T-helper 22 cell (primary cell): ENCODE data around the gene TSPAN18.
A peak's percentile ranks its signal among the peaks of the same experiment; 100 is the strongest.

ENCODE experiments used
- DNase-seq: peaks from one replicate; pipeline ENCODE4 v3.0.0-alpha.2; 2020; ENCODE audit warnings: low read depth

The TSPAN18 gene

DNA sequence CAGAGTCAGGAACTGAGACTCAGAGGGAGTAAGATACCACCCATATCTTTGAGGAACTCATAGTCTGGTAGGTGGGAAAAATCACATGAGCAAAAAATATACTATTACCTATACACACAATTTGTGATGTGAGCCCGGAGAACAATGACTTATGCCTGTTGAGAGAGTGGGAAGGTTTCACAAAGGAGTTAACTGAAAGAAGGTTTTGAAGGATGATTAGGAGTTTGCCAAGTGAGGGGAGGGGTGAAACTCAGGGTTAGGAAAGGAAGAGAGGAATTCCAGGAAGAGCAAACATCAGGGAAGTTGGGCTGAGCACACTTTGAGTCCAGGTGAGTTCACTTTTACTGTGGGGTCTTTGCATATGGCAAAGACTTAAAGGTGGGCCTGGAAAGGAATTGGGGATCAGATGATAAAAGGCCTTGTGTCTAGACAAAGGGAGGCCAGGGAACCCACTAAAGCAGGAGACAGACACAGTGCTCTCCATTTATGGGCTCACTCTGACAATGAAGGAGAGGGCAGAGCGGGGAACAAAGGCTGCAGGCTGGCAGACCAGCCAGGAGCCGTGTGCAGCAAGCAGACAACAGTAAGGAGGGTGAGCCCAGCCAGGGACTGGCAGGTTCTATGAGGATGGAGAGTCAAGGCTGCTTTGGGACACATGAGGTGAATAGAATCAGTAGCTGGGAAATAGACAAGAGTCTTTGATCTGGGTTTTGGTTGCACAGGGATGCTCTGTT is 33.1 kb downstream of the TSPAN18 start:
- no peak for DNase-seq

DNA sequence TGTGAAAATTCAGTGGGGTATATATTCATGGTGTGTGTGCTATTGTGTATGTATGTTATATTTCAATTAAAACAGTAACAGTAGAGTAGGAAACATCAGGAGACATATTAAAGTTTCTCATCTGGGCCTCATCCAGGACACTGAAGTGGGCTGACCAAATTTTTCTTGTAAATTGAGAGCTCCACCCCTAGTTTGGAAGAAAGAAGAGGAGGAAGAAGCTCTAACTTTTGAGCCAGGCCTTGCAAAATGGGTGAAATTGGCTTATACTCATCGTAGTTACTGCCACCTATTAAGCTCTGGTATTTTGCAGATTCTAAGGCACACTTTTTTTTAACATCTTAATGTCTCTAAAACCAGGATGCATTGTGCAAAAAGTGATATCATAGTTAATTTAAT is 33.7 kb downstream of the TSPAN18 start:
- no peak for DNase-seq

DNA sequence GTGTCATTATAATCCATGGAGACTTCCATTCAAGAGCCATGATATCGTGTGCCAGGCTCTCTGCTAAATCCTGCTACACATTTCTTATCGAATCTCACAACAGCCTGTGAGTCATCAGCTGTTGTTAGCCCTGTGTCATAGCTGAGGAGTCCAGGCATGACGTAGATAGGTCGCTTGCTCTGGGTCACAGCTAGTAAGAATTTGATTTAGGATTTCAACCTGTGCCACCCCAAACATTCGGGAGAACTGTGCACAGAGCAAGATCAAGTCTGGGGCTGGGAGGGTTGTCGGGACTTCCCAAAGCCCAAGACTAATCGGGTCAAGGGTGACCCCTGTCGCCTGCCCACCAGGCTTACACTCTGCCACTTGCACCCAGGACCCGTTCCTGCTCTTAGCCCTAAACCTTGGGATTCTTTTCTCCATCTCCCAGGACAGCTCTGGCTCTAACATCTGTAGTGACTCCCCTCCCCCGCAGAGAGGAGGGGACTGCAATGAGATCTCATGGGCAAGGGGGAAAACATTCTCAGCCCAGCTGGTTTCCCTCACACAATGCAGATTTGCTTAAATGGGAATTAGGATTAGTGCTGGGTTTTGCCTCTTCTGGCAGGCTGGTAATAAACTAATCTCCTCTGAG is 34.3 kb downstream of the TSPAN18 start:
- no peak for DNase-seq

DNA sequence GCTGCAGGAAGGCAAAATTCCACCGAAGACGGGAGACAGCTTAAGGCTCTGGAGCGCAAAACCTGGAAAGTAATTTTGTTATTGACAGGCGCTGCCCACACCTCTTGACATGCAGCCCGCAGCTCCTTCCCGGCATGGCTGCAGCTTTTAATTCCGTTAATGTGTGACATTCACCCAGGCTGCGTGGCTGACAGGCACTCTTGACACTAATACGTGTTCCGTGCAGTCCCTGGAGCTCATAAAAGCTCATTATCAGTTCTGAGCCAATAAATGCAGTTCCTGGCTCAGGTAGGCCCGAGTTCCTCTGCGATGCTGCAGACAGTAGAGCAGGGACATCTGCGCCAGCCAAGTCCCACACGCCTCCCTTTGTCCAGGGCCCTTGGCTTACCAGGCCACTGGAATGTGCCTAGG is 34.8 kb downstream of the TSPAN18 start:
- no peak for DNase-seq

DNA sequence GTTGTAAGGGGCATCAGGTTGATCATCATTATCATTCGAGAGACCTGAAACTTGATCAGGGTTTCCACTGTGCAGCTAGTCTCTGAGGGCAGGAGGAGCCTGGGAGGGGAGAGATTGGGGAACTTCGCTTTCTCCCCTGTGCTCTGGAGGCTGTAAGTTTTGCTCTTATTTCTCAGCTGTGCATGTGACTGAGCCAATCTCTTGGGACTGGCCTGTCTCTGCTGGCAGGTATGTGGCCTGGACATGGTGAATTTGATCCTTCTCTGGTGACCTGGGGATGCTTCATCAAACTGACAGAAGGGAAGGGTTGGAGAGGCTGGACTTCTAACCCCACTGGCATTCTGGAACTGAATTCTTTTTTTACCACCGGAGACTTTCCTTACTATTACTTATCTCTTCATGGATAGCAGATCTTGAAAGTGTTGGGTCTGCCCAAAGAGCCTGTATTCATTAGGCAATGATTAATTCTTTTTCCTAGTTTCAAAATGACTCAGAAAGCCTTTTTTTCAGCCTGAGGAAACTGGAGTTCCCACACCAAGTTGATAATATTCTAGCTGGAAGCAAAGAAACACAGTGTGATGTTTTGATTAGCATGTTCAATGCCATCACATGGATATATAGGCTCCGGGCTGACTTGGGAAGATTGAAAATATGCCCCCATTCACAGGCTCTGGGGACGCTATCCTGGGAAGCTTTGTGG is 36.5 kb downstream of the TSPAN18 start:
- no peak for DNase-seq

DNA sequence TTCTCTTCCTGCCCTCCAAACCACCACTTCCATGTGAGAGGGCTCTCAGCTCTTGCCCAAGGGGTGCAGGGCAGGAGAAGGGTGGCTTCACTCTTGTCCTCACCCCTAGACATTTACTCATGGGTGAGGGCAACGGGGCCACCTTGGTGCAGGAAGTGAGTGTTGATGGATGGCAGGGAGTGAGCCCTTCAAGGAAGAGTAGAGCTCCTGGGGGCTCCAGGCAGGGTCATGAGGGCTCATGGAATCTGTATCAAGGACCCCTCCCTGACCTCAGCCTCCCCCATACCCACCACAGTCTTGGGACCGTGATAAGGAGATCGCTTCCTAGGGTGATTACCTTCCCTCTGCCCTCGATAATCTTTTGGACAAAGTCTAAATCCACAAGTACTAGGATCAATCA is 37.8 kb downstream of the TSPAN18 start:
- no peak for DNase-seq

DNA sequence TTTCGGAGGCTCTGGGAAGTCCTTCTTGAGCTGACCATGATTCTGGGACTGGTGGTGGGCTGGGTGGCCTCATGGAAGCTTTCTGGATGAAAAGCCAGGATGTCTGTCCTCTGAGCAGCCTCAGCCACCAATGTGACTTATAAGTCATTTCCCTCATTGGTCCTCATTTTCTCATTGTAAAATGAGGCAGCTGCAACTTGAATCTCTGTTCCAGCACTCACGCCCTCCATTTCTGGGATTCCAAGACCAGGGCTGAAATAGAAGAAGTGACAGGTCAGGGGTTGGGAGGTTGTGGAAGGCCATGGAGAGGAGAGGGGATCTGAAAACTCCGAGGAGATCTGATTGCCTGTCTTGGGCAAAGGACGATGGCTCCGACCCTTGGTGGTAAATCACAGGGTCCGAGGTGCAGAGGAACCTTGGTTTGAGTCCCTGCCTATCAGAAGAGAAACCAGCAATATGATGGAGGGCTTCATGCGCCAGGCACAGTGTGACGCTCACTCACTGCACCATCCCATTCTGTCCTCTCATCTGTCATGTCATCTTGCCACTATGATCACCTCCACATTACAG is 38.3 kb downstream of the TSPAN18 start:
- DNase-seq, result no peak

DNA sequence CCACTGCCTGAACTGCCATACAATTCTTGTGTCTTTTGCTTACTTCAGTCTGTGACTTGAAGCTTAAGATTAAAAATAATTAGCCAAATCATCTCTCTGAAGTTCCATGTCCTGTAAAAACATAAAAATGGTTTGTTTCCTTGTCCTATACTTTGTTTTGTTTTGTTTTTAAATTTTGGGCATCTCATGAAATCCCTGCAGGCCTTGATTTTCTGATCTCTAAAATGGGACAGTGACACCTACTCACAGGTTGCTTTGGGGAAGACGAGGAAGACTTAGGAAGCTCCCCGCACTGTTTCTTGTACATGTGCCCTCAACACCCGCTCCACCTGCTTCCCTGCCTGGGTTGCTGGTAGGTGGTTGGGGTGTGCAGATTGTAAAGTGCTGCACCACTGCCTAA is 38.9 kb downstream of the TSPAN18 start:
- no peak for DNase-seq

DNA sequence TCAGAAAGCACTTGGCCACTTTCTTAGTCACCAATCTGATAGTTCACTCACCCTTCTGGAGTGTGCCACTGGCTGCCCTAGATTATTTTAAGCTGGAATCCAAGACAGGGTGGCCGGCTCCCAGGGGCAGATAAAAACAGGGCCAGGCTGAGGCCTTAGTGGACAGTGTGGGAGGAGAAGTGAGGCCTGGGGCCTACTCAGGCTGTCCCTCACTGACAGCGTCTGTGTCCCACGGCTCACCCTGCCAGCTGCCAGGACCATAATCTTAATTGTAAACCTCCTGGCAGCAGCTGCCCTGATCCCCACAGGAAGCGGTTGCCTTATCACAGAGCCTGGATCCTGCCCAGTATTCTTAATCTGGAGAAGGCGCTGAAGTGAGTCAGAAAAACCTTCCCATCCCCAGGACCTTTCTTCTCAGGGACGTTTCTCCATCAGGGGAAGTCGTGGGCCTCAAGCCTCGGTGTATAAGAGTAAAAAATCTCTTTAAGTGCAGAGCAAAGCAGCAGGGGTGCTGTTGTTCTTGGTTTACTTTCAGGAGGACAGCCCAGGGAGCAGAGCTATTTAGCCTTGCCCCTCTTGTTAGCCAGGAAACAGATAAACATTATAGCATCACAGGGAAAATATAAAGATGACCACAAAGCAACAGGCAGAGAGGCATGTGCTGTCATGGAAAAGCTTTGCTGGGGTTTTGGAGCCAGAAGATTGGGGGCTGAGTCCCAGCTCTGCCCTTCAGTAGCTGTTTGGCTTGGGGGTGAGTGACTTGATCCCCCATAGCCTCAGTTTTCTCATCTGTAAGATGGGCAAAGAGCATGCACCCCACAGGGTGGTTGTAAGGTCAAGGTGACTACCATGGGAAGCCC is 39.6 kb downstream of the TSPAN18 start:
- no peak for DNase-seq

DNA sequence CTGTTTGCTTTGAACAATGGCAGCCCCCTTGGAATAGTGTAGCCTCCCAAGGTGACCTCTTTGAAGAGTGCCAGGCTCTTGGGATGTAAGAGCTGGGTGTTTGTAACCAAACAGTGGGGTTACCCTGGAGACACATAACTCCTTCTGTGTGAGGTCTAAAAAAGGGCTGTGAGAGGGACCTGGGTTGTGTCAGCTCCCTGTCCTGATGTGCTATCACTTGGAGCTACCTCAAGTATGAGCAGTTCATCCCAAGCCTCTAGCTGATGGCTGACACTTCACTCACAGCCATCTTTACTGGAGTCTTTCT is 40.2 kb downstream of the TSPAN18 start:
- DNase-seq, result no peak

DNA sequence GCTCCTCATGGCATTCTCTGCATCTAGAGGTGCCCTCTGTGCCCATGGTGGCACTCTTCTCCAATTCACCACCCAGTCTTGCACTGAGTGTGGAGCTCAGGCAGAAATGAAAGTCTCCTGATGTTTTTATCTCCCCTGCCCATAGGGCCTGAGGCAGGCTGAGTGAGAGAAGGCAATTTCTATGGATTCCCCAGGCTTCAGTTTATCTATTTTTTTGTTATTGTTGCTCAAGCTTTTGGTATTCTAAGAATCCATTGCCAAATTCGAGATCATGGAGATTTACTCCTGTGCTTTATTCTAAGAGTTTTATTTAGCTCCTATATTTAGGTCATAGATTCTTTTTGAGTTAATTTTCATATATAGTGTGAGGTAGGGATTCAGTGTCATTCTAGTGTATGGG is 40.7 kb downstream of the TSPAN18 start:
- DNase-seq, result no peak

DNA sequence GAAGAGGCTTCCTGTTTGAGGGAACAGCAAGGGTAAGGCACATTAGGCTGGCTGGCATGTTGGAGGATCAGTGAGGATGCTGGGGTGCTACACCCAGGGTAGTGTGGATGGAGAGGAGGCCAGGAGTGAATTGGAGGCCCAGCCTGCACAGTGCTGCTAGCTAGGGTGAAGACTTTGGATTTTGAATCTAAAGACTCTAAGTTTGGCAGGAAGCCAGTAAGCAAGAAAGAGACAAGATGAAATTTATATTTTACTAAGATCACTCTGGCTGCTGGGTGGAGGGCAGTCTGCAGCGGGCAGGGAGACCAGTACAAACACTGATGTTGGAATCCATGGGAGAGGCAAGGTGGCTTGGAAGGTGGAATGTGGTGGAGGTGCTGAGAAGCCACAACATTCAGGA is 43.6 kb downstream of the TSPAN18 start:
- DNase-seq, result no peak

DNA sequence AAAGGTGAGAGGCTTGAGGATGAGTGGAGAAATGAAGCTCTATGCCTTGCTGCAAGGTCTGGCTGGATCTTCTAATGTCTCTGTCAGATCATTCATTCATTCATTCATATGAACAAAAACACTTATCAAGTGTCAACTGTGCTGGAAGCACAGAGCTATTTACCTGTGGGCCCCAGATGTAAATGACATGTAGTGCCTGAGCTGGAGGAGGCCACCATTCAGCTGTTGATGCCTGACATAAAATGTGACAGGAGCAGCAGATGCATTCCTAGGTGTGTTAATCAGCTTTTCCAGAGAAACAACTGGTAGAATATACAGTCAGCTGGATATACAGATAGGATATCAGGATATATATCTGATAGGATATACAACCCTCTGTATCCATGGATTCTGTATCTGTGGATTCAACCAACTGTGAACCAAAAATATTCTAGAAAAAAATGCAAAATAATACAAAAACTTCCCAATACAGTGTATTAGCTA is 44.5 kb downstream of the TSPAN18 start:
- DNase-seq, result no peak

DNA sequence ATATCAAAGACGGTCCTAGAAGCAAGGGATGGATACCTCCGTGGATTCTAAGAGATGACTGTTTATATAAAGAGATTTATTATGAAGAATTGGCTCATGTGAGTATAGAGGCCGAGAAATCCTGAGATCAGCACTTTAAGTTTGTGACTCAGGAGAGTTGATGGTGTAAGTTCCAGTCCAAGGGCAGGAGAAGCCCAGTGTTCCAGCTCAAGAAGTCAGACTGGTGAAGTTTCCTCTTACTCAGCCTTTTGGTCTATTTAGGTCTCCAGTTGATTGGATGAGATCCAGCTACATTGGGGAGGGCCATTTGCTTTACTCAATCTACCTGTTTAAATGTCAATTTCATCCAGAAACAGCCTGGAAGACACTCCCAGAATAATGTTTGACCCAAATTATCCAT is 45.1 kb downstream of the TSPAN18 start:
- DNase-seq, result no peak

DNA sequence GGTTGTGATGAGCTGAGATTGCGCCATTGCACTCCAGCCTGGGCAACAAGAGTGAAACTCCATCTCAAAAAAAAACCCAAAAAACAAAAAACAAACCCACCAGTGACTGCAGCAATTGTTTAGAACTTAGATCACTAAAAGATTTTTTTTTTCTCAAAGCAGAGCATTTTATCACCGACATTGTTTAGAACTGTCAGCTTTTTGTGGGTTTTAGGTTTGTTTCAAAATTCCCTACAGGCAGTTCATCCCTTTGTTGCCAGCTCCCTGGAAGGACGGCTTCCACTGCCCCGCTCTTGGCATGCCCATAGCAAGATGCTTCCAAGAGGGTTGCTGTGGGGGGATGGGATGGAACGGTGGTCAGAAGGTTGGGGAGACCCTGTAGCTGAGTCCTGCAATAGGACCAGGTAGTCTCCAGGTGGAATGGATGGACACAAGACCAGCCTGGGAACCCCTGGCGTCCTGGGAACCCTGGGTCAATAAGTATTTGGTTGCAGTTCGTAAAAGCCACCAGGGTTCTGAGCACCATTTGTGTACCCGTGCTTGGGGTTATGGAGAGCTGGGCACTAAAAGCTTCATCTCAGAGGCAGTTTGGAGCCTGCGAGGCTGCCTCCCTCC is 46.7 kb downstream of the TSPAN18 start:
- no peak for DNase-seq

DNA sequence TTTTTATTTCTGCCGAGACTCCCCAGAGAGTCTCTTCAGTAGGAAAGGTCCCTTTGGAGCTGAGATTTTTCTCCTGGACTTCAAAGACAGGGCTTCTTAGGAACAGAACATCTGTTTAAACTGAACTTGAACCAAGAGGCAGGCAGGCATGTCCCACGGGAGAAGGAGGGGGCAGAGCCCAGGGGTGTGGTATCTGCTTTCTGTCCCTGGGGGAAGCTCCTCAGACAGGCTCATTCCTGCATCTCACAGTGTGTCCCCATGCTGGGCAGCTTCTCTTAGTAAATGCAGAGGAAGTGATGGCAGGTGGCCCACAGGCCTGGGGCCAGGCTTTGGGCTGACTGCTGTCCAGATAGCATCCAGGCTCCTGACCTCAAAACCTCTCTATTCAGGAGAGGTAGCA is 47.3 kb downstream of the TSPAN18 start:
- DNase-seq, result no peak

DNA sequence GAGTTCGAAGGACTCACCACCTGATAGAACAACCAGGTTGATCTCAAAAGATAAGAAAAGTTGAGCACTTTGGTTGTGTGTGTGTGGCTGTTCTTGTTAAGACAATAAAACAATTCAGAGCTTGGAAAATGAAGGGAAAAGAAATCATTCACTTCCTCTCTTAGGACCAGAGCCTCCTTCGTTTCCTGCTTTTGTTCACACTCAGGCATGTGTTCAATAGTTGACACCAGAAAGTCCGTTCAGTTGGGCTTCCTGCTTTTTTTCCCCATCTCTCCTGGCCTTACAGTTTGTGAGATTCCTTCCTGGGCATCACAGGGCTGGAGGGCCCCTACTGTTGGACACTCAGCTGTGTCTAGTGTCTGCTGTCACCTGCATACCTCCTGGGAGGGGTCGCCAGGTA is 48.0 kb downstream of the TSPAN18 start:
- DNase-seq, result no peak

DNA sequence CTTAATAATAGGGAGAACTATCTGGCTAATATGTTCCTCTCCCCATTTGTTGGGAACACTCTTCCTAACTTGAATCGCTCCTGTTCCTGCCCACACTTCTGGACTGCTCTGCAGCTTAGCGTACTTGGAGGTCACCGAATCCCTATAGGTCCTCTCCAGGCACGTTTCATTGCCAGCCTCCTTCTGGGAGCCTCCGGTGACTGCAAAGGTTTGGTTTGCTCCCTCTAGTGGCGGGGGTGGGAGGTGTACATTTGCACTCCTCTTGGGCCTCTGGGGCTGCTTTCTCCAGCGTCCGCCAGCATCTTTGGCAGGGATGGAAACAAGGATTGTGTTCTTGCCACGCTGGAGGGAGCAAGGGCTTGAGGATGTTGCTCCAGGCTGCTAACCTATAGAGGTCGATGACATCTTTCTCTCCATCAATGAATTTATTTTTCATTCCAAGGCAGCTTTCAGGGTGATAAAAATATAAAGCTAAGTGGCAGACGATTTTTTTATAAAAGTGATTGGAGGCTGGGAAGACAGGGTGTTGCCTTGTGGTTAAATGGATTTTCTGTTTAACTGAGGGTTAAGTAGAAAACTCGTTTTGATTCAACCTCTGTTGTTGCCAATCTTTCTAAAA is 48.7 kb downstream of the TSPAN18 start:
- peak; percentile 16 for DNase-seq

DNA sequence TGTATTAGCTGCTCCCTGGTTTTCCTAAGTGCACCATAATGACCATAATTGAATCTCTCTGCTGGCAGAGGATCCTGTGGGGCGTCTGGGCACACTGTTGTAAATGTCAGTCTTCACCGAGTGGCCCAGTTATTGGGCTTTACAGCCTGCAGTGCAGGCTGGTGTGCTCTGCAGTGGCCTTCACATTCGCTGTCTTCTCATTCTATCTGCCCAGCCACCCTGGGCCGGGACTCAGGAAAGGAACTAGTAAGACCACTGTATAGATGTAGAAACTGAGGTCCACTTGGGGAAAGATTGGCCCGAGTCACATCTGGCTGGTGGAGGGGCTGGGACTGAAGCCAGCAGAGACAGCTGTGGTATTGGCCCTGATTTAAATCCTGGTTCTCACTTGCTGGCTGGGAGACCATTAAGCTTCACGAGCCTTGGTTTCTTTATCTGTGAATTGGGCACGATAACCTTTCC is 49.3 kb downstream of the TSPAN18 start:
- no peak for DNase-seq

DNA sequence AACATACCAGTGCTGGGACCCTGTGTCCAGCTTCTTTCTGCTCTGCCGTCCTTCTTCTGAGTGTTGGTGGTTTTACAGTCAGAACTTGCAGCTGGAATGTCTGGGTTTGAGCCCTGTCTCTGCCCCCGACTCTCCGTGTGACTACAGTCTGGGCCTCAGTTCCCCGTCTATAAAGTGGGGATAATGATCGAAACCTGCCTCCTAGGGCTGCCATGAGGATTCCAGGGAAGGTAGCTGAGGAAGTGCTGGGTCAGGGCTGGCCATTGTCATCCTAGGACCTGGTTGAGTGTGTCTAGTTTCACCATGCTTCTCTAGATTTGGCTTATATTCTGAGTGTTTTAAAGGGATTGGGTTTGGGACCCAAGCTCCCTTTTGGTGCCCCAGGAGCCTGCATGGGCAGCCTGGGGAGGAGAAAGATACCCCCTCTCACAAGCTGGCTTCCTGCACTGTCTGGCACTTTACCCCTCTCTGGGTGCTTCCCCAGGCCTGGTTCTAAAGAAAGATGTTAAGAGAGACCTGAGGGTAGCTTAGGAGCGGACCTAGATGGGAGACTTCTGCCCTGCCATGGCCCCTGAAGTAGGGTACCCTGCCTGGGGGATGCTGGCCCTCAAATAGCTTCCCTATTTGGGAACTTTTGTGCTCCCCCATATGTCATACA is 49.9 kb downstream of the TSPAN18 start:
- no peak for DNase-seq
